B cell (primary cell): ENCODE data around the gene C19orf47.

Experiments
- CTCF ChIP-seq: fragments of 200-600 bp; IDR thresholded peaks from one replicate; pipeline ENCODE4 v1.8.0; 2022; ENCODE audit warnings: antibody characterized with exemption, mild to moderate bottlenecking
- EZH2 ChIP-seq: IDR thresholded peaks from 2 replicates; pipeline ENCODE4 v1.6.1; 2012; ENCODE audit warnings: borderline replicate concordance, low read depth, mild to moderate bottlenecking, moderate library complexity, low read length; ENCODE audit not compliant: insufficient read depth, poor library complexity, severe bottlenecking

GRCh38 chr19:40322951-40323615 is 25.1 kb downstream of the C19orf47 start:
- TF ChIP-seq CTCF (no peak), EZH2 (no peak)
